WTC11 (cell line): Measurements from ENCODE around the gene MTMR2. TPM values are rescaled to one million over a fixed set of nuclear protein-coding genes. Genes with fewer than 3 reads are reported as not detected.

Experiments
- ATAC-seq: fragments of 200-7000 bp; cut with Tn5 transposase; 2 replicates; pipeline ENCODE4 v1.10.0; 2021; ENCODE audit warnings: mild to moderate bottlenecking, moderate library complexity
- CTCF ChIA-PET: fragments of 300-600 bp; sonication (Branson Sonifier 250); formaldehyde crosslinking; loops from one replicate; lab custom pipeline; 2021; ENCODE audit warnings: antibody characterized with exemption; lab: Charles Lee
- POLR2A ChIA-PET: fragments of 350-600 bp; sonication (Branson Sonifier 250); formaldehyde crosslinking; loops from one replicate; lab custom pipeline; 2021; ENCODE audit warnings: antibody characterized with exemption; lab: Charles Lee
- DNase-seq: peaks from one replicate; pipeline ENCODE4 v3.0.0; 2021; ENCODE audit warnings: low spot score
- H3K27ac Mint-ChIP-seq: 2 replicates; pipeline ENCODE4 v1.8.0; 2021; ENCODE audit warnings: mixed read lengths
- H3K27me3 Mint-ChIP-seq: 2 replicates; pipeline ENCODE4 v1.8.0; 2021; ENCODE audit warnings: low read depth, mild to moderate bottlenecking, moderate library complexity, mixed read lengths
- H3K36me3 Mint-ChIP-seq: 2 replicates; pipeline ENCODE4 v1.8.0; 2021; ENCODE audit warnings: mixed read lengths
- H3K4me1 Mint-ChIP-seq: 2 replicates; pipeline ENCODE4 v1.8.0; 2022; ENCODE audit warnings: mixed read lengths
- H3K4me3 Mint-ChIP-seq: 2 replicates; pipeline ENCODE4 v1.8.0; 2021; ENCODE audit warnings: mild to moderate bottlenecking, moderate library complexity, mixed read lengths
- H3K9me3 Mint-ChIP-seq: 2 replicates; pipeline ENCODE4 v1.8.0; 2021; ENCODE audit warnings: mixed read lengths
- ATF6 ChIP-seq: sonication (generic); formaldehyde crosslinking; IDR thresholded peaks from 2 replicates; pipeline ENCODE4 v1.8.1; 2023; ENCODE audit warnings: mild to moderate bottlenecking, missing genetic modification reagents
- E2F1 ChIP-seq: sonication (generic); formaldehyde crosslinking; IDR thresholded peaks from 2 replicates; pipeline ENCODE4 v1.8.0; 2022; ENCODE audit warnings: mild to moderate bottlenecking, missing genetic modification reagents
- ELF4 ChIP-seq: sonication (generic); formaldehyde crosslinking; IDR thresholded peaks from 2 replicates; pipeline ENCODE4 v1.8.1; 2022; ENCODE audit warnings: low read depth, mild to moderate bottlenecking, moderate library complexity, missing genetic modification reagents
- FOXP4 ChIP-seq: sonication (generic); formaldehyde crosslinking; IDR thresholded peaks from 2 replicates; pipeline ENCODE4 v1.8.0; 2022; ENCODE audit warnings: mild to moderate bottlenecking, missing genetic modification reagents
- MAX ChIP-seq: sonication (generic); formaldehyde crosslinking; IDR thresholded peaks from 2 replicates; pipeline ENCODE4 v1.8.0; 2022; ENCODE audit warnings: mild to moderate bottlenecking, missing genetic modification reagents
- MYBL2 ChIP-seq: sonication (generic); formaldehyde crosslinking; IDR thresholded peaks from 2 replicates; pipeline ENCODE4 v1.8.1; 2023; ENCODE audit warnings: mild to moderate bottlenecking, moderate library complexity, missing genetic modification reagents
- NR2C2 ChIP-seq: sonication (generic); formaldehyde crosslinking; IDR thresholded peaks from 2 replicates; pipeline ENCODE4 v1.8.0; 2022; ENCODE audit warnings: mild to moderate bottlenecking, missing genetic modification reagents
- PRRX2 ChIP-seq: fragments of 250-450 bp; sonication (Bioruptor Pico); IDR thresholded peaks from 2 replicates; pipeline ENCODE4 v1.8.0; 2021; ENCODE audit warnings: mild to moderate bottlenecking
- SP1 ChIP-seq: sonication (generic); formaldehyde crosslinking; conservative IDR thresholded peaks from 2 replicates; pipeline ENCODE4 v1.8.1; 2022; ENCODE audit warnings: missing genetic modification reagents
- STAT6 ChIP-seq: sonication (generic); formaldehyde crosslinking; conservative IDR thresholded peaks from 2 replicates; pipeline ENCODE4 v1.8.1; 2023; ENCODE audit warnings: mild to moderate bottlenecking, low read depth, missing genetic modification reagents, moderate library complexity
- TEAD1 ChIP-seq: sonication (generic); formaldehyde crosslinking; IDR thresholded peaks from 2 replicates; pipeline ENCODE4 v1.8.0; 2022; ENCODE audit warnings: mild to moderate bottlenecking, missing genetic modification reagents
- ZNF138 ChIP-seq: sonication (generic); formaldehyde crosslinking; conservative IDR thresholded peaks from 2 replicates; pipeline ENCODE4 v1.8.1; 2022; ENCODE audit warnings: mild to moderate bottlenecking, moderate library complexity, missing genetic modification reagents
- ZNF671 ChIP-seq: fragments of 250-450 bp; sonication (Bioruptor Pico); IDR thresholded peaks from 2 replicates; pipeline ENCODE4 v1.8.0; 2021; ENCODE audit warnings: mild to moderate bottlenecking
- total RNA-seq: library from RNA; stranded (reverse); gene quantifications from 3 replicates; pipeline ENCODE4 v1.2.3, GENCODE V29; 2021
- TF ChIP-seq, protein P1 (sequence below): sonication (generic); formaldehyde crosslinking; IDR thresholded peaks from 2 replicates; pipeline ENCODE4 v1.8.1; 2023; ENCODE audit warnings: mild to moderate bottlenecking, missing genetic modification reagents, borderline replicate concordance
- TF ChIP-seq, protein P2 (sequence below): fragments of 250-450 bp; sonication (Bioruptor Pico); conservative IDR thresholded peaks from 2 replicates; pipeline ENCODE4 v1.9.0; 2021; ENCODE audit warnings: mild to moderate bottlenecking
- TF ChIP-seq, protein P3 (sequence below): sonication (generic); formaldehyde crosslinking; IDR thresholded peaks from 2 replicates; pipeline ENCODE4 v1.8.0; 2023; ENCODE audit warnings: missing genetic modification reagents, mild to moderate bottlenecking, borderline replicate concordance

The MTMR2 gene
- total RNA-seq, 1 experiment from 2014 or later, result 45.6 TPM

DNA sequence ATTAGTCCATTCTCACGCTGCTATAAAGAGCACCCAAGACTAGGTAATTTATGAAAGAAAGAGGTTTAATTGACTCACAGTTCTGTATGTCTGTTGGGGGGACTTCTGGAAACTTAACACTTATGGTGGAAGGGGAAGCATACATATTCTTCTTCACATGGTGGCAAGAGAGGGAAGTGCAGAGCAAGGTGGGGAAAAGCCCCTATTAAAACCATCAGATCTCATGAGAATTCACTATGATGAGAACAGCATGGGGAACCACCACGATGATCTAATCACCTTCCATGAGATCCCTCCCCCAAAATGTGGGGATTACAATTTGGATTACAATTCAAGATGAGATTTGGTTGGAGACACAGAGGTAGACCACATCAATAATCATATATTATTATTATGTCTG is 107.9 kb downstream of the MTMR2 start:
- H3K27me3 Mint-ChIP-seq, result no peaks in the 10 kb centered on the region

More for the DNA sequence above, 107.9 kb downstream of the MTMR2 start:
- TF ChIP-seq MYBL2 (CRISPR knock-in tag) (no peak), NR2C2 (CRISPR knock-in tag) (no peak), STAT6 (CRISPR knock-in tag) (no peak), SP1 (CRISPR knock-in tag) (no peak), ZNF138 (CRISPR knock-in tag) (no peak), E2F1 (CRISPR knock-in tag) (no peak), TEAD1 (CRISPR knock-in tag) (no peak), ELF4 (CRISPR knock-in tag) (no peak), PRRX2 (CRISPR knock-in tag) (no peak), MAX (CRISPR knock-in tag) (no peak), ZNF671 (CRISPR knock-in tag) (no peak), ATF6 (CRISPR knock-in tag) (no peak), FOXP4 (no peak)
- TF ChIP-seq, protein P1, sequence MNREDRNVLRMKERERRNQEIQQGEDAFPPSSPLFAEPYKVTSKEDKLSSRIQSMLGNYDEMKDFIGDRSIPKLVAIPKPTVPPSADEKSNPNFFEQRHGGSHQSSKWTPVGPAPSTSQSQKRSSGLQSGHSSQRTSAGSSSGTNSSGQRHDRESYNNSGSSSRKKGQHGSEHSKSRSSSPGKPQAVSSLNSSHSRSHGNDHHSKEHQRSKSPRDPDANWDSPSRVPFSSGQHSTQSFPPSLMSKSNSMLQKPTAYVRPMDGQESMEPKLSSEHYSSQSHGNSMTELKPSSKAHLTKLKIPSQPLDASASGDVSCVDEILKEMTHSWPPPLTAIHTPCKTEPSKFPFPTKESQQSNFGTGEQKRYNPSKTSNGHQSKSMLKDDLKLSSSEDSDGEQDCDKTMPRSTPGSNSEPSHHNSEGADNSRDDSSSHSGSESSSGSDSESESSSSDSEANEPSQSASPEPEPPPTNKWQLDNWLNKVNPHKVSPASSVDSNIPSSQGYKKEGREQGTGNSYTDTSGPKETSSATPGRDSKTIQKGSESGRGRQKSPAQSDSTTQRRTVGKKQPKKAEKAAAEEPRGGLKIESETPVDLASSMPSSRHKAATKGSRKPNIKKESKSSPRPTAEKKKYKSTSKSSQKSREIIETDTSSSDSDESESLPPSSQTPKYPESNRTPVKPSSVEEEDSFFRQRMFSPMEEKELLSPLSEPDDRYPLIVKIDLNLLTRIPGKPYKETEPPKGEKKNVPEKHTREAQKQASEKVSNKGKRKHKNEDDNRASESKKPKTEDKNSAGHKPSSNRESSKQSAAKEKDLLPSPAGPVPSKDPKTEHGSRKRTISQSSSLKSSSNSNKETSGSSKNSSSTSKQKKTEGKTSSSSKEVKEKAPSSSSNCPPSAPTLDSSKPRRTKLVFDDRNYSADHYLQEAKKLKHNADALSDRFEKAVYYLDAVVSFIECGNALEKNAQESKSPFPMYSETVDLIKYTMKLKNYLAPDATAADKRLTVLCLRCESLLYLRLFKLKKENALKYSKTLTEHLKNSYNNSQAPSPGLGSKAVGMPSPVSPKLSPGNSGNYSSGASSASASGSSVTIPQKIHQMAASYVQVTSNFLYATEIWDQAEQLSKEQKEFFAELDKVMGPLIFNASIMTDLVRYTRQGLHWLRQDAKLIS (CRISPR knock-in tag), result no peak
- TF ChIP-seq, protein P2, sequence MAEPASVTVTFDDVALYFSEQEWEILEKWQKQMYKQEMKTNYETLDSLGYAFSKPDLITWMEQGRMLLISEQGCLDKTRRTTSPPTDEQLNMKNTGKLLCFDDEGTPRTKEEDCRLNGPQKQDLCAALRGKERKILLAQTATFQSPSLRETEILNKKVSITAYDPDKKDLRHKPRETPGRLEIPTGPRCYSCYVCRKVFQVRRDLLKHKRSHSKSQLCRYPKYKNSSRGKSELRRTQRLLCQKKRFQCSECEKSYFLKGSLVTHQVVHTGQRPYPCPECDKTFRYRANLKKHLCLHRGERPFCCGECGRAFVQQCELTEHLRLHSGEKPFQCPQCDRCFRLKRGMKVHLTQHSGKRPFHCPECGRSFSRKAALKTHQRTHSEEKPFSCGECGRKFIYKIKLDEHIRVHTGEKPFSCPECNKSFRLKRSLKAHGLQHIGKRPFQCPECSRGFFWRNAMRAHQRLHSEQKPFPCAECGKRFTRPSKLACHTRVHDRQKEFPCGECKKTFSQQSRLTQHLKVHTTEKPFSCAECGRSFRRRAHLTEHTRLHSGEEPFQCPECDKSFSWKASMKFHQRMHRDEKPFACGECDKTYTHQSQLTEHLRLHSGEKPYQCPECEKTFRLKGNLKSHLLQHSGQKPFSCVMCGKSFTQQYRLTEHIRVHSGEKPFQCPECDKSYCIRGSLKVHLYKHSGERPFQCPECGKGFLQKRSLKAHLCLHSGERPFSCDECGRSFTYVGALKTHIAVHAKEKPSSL (CRISPR knock-in tag), result no peak
- TF ChIP-seq, protein P3, sequence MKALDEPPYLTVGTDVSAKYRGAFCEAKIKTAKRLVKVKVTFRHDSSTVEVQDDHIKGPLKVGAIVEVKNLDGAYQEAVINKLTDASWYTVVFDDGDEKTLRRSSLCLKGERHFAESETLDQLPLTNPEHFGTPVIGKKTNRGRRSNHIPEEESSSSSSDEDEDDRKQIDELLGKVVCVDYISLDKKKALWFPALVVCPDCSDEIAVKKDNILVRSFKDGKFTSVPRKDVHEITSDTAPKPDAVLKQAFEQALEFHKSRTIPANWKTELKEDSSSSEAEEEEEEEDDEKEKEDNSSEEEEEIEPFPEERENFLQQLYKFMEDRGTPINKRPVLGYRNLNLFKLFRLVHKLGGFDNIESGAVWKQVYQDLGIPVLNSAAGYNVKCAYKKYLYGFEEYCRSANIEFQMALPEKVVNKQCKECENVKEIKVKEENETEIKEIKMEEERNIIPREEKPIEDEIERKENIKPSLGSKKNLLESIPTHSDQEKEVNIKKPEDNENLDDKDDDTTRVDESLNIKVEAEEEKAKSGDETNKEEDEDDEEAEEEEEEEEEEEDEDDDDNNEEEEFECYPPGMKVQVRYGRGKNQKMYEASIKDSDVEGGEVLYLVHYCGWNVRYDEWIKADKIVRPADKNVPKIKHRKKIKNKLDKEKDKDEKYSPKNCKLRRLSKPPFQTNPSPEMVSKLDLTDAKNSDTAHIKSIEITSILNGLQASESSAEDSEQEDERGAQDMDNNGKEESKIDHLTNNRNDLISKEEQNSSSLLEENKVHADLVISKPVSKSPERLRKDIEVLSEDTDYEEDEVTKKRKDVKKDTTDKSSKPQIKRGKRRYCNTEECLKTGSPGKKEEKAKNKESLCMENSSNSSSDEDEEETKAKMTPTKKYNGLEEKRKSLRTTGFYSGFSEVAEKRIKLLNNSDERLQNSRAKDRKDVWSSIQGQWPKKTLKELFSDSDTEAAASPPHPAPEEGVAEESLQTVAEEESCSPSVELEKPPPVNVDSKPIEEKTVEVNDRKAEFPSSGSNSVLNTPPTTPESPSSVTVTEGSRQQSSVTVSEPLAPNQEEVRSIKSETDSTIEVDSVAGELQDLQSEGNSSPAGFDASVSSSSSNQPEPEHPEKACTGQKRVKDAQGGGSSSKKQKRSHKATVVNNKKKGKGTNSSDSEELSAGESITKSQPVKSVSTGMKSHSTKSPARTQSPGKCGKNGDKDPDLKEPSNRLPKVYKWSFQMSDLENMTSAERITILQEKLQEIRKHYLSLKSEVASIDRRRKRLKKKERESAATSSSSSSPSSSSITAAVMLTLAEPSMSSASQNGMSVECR, result no peak
- ATAC-seq, result no peak
- Mint-ChIP-seq H3K27ac (no peak overlapping the region), H3K9me3 (peaks cover 1% of the 10 kb centered on the region), H3K4me3 (no peak overlapping the region), H3K36me3 (peaks cover 35% of the 10 kb centered on the region), H3K4me1 (no peaks in the 10 kb centered on the region)
- no peak for DNase-seq
- ChIA-PET CTCF (no interaction called here), POLR2A (no interaction called here)
